Effector memory CD4-positive, alpha-beta T cell (primary cell): ENCODE data around the gene TEP1.
"Not testable (repeated sequence)": the region's sequence is repeated elsewhere in the genome, so short reads cannot be mapped to it uniquely, and the experiment has no call there.

Experiments
- DNase-seq, 3 donors: peaks; one replicate each; pipeline ENCODE4 v3.0.0-alpha.2; 2020
- H3K27ac ChIP-seq: 2 replicates; pipeline ENCODE4 v1.7.0; 2013; ENCODE audit warnings: mild to moderate bottlenecking, low read length, moderate library complexity; ENCODE audit not compliant: insufficient read depth, poor library complexity, severe bottlenecking
- H3K27me3 ChIP-seq: replicated peaks from 2 replicates; pipeline ENCODE4 v1.7.0; 2013; ENCODE audit warnings: mild to moderate bottlenecking, low read length; ENCODE audit not compliant: insufficient read depth, control insufficient read depth, poor library complexity, severe bottlenecking
- H3K36me3 ChIP-seq: 2 replicates; pipeline ENCODE4 v1.7.0; 2013; ENCODE audit warnings: mild to moderate bottlenecking, low read length, moderate library complexity; ENCODE audit not compliant: control insufficient read depth, insufficient read depth
- H3K4me1 ChIP-seq: 2 replicates; pipeline ENCODE4 v1.7.0; 2013; ENCODE audit warnings: low read length, mild to moderate bottlenecking; ENCODE audit not compliant: control insufficient read depth, insufficient read depth, poor library complexity, severe bottlenecking
- H3K4me3 ChIP-seq: 2 replicates; pipeline ENCODE4 v1.7.0; 2013; ENCODE audit warnings: low read length, low read depth, mild to moderate bottlenecking; ENCODE audit not compliant: insufficient read depth, poor library complexity, severe bottlenecking
- H3K9me3 ChIP-seq: 2 replicates; pipeline ENCODE4 v1.7.0; 2013; ENCODE audit warnings: mild to moderate bottlenecking, low read length, moderate library complexity; ENCODE audit not compliant: control insufficient read depth

The TEP1 gene

GRCh38 chr14:20452831-20453230, 39.5 kb upstream of the TEP1 start:
- H3K27ac ChIP-seq: not testable (repeated sequence)
- peaks cover 12% of the 10 kb centered on the region for H3K4me1 ChIP-seq
- peaks cover 55% of the 10 kb centered on the region for H3K36me3 ChIP-seq

GRCh38 chr14:20446889-20447288, 33.6 kb upstream of the TEP1 start:
- H3K4me3 ChIP-seq: no peak overlapping the region
- no peak overlapping the region for H3K27ac ChIP-seq

More at GRCh38 chr14:20452831-20453230, 39.5 kb upstream of the TEP1 start:
- H3K4me3 ChIP-seq, H3K27me3 ChIP-seq, H3K9me3 ChIP-seq, DNase-seq: not testable (repeated sequence)

GRCh38 chr14:20443650-20444049, 30.3 kb upstream of the TEP1 start:
- not testable (repeated sequence) for H3K4me1 ChIP-seq

More at GRCh38 chr14:20446889-20447288, 33.6 kb upstream of the TEP1 start:
- Histone ChIP-seq H3K4me1 (no peaks in the 10 kb centered on the region), H3K9me3 (no peaks in the 10 kb centered on the region), H3K36me3 (peaks cover 57% of the 10 kb centered on the region), H3K27me3 (no peaks in the 10 kb centered on the region)
- no peak for DNase-seq

GRCh38 chr14:20441461-20441860, 28.2 kb upstream of the TEP1 start:
- no peaks in the 10 kb centered on the region for H3K9me3 ChIP-seq
- no peak overlapping the region for H3K27ac ChIP-seq
- no peak overlapping the region for H3K4me3 ChIP-seq
- no peaks in the 10 kb centered on the region for H3K27me3 ChIP-seq
- no peak for DNase-seq
- H3K36me3 ChIP-seq: peaks cover 5% of the 10 kb centered on the region
- peaks cover 6% of the 10 kb centered on the region for H3K4me1 ChIP-seq

More at GRCh38 chr14:20443650-20444049, 30.3 kb upstream of the TEP1 start:
- peaks cover 27% of the 10 kb centered on the region for H3K36me3 ChIP-seq
- DNase-seq, H3K27me3 ChIP-seq, H3K27ac ChIP-seq, H3K4me3 ChIP-seq, H3K9me3 ChIP-seq: not testable (repeated sequence)

- H3K9me3 ChIP-seq: no peaks in the 10 kb centered on the region
- H3K27me3 ChIP-seq: no peaks in the 10 kb centered on the region
- no peaks in the 10 kb centered on the region for H3K36me3 ChIP-seq
- peaks cover 6% of the 10 kb centered on the region for H3K4me1 ChIP-seq
- no peak overlapping the region for H3K4me3 ChIP-seq
- DNase-seq: no peak
- no peak overlapping the region for H3K27ac ChIP-seq
Measured at GRCh38 chr14:20440882-20441281, 27.6 kb upstream of the TEP1 start.

- no peak overlapping the region for H3K27ac ChIP-seq
- H3K27me3 ChIP-seq: no peaks in the 10 kb centered on the region
- no peak for DNase-seq
- H3K36me3 ChIP-seq: no peaks in the 10 kb centered on the region
- H3K9me3 ChIP-seq: no peaks in the 10 kb centered on the region
- H3K4me1 ChIP-seq: peaks cover 6% of the 10 kb centered on the region
- H3K4me3 ChIP-seq: no peak overlapping the region
Measured at GRCh38 chr14:20440465-20440864, 27.2 kb upstream of the TEP1 start.

- Histone ChIP-seq H3K9me3 (no peaks in the 10 kb centered on the region), H3K4me1 (peaks cover 6% of the 10 kb centered on the region), H3K27me3 (no peaks in the 10 kb centered on the region), H3K27ac (no peak overlapping the region), H3K36me3 (no peaks in the 10 kb centered on the region), H3K4me3 (no peak overlapping the region)
- DNase-seq: no peak
Measured at GRCh38 chr14:20438664-20439063, 25.4 kb upstream of the TEP1 start.

GRCh38 chr14:20436363-20436755, 23.1 kb upstream of the TEP1 start:
- H3K4me3 ChIP-seq: no peak overlapping the region
- H3K27ac ChIP-seq: no peak overlapping the region
- no peaks in the 10 kb centered on the region for H3K9me3 ChIP-seq
- no peaks in the 10 kb centered on the region for H3K36me3 ChIP-seq
- H3K27me3 ChIP-seq: no peaks in the 10 kb centered on the region
- peaks cover 3% of the 10 kb centered on the region for H3K4me1 ChIP-seq
- no peak for DNase-seq

GRCh38 chr14:20435582-20436362, 22.5 kb upstream of the TEP1 start, which contains the start of gene KLHL33:
TSS of gene KLHL33 (minus strand) at chr14:20436166. CDS start at chr14:20435811, 355 bp downstream.
- Histone ChIP-seq H3K27ac (no peak within 1 kb of the TSS), H3K36me3 (no peaks in the 10 kb centered on the region), H3K4me3 (no peak within 1 kb of the TSS), H3K27me3 (no peaks in the 10 kb centered on the region), H3K9me3 (no peaks in the 10 kb centered on the region), H3K4me1 (no peaks in the 10 kb centered on the region)
- no peak for DNase-seq

- no peaks in the 10 kb centered on the region for H3K36me3 ChIP-seq
- H3K4me1 ChIP-seq: no peaks in the 10 kb centered on the region
- no peak overlapping the region for H3K4me3 ChIP-seq
- no peak for DNase-seq
- no peaks in the 10 kb centered on the region for H3K9me3 ChIP-seq
- no peak overlapping the region for H3K27ac ChIP-seq
- no peaks in the 10 kb centered on the region for H3K27me3 ChIP-seq
Measured at GRCh38 chr14:20434701-20435581, 21.6 kb upstream of the TEP1 start.
